T47D (cell line): Measurements from ENCODE around the gene LRIG3.
A peak's percentile ranks its signal among the peaks of the same experiment; 100 is the strongest.
"Not testable (repeated sequence)": the region's sequence is repeated elsewhere in the genome, so short reads cannot be mapped to it uniquely, and the experiment has no call there.

Source experiments
- DNase-seq, 2 experiments: peaks; one replicate each; pipeline versions ENCODE4 v3.0.0 to v3.0.0-alpha.2; 2011 to 2012; ENCODE audit warnings: low read depth in 1 of 2, low spot score in 1 of 2
- JUND ChIP-seq: IDR thresholded peaks from 2 replicates; pipeline ENCODE4 v1.6.1; 2012; ENCODE audit warnings: low read depth
- in situ Hi-C: cut with HindIII; loops from 2 replicates; pipeline ENCODE4 v1.10.0; 2016; ENCODE audit warnings: low sequenced_read_pairs, low pct_unique_long_range_greater_than_20kb

Gene LRIG3

GRCh38 chr12:58920102-58920960 lies at the start of gene LRIG3:
Gene LRIG3 (minus strand): TSS chr12:58920504. CDS start chr12:58920235, 269 bp downstream.
- no peak for TF ChIP-seq JUND
- in situ Hi-C loops = no loop called here
- DNase-seq = peak; percentile 83 to 93

GRCh38 chr12:58969237-58969636 lies 48.9 kb upstream of the LRIG3 start:
- no peak for DNase-seq
- in situ Hi-C loops = no loop called here

GRCh38 chr12:58967561-58967960 lies 47.3 kb upstream of the LRIG3 start:
- no peak for TF ChIP-seq JUND
- no peak for DNase-seq
- in situ Hi-C loops = no loop called here

More at GRCh38 chr12:58969237-58969636, 48.9 kb upstream of the LRIG3 start:
- no peak for TF ChIP-seq JUND

- no peak for TF ChIP-seq JUND
- in situ Hi-C loops = no loop called here
- peak in 1 of 2 experiments; percentile 38 for DNase-seq
Measured at GRCh38 chr12:58966939-58967338, 46.6 kb upstream of the LRIG3 start.

GRCh38 chr12:58965568-58965967 lies 45.3 kb upstream of the LRIG3 start:
- no peak for TF ChIP-seq JUND
- no peak for DNase-seq
- in situ Hi-C loops = no loop called here

- peak in 1 of 2 experiments; percentile 39 for DNase-seq
- TF ChIP-seq JUND = no peak
- in situ Hi-C loops = no loop called here
Measured at GRCh38 chr12:58963844-58964243, 43.5 kb upstream of the LRIG3 start.

- DNase-seq = no peak
- in situ Hi-C loops = no loop called here
- TF ChIP-seq JUND = no peak
Measured at GRCh38 chr12:58961906-58962305, 41.6 kb upstream of the LRIG3 start.

GRCh38 chr12:58961166-58961565 lies 40.9 kb upstream of the LRIG3 start:
- TF ChIP-seq JUND = no peak
- in situ Hi-C loops = no loop called here
- DNase-seq = no peak

- in situ Hi-C loops = no loop called here
- no peak for TF ChIP-seq JUND
- DNase-seq = no peak
Measured at GRCh38 chr12:58959639-58960300, 39.5 kb upstream of the LRIG3 start.

- DNase-seq = no peak
- in situ Hi-C loops = no loop called here
- TF ChIP-seq JUND = no peak
Measured at GRCh38 chr12:58957298-58957697, 37.0 kb upstream of the LRIG3 start.

GRCh38 chr12:58955849-58956248 lies 35.5 kb upstream of the LRIG3 start:
- no peak for TF ChIP-seq JUND
- in situ Hi-C loops = no loop called here
- no peak for DNase-seq

GRCh38 chr12:58954002-58954401 lies 33.7 kb upstream of the LRIG3 start:
- TF ChIP-seq JUND = no peak
- no peak for DNase-seq
- in situ Hi-C loops = no loop called here

- in situ Hi-C loops = no loop called here
- TF ChIP-seq JUND = no peak
- DNase-seq = no peak
Measured at GRCh38 chr12:58950739-58951100, 30.4 kb upstream of the LRIG3 start.

GRCh38 chr12:58949954-58950738 lies 29.8 kb upstream of the LRIG3 start:
- peak in 1 of 2 experiments; percentile 11 for DNase-seq

More at GRCh38 chr12:58949954-58950738, 29.8 kb upstream of the LRIG3 start:
- in situ Hi-C loops = not testable (repeated sequence)
